HEK293 (cell line): ENCODE results near the gene ELOVL6.

ENCODE experiments used
- CTCF ChIA-PET: fragments of 350-600 bp; formaldehyde crosslinking; extraction: SDS; loops from one replicate; lab custom pipeline; 2021; ENCODE audit warnings: antibody characterized with exemption; lab: Yijun Ruan, JAX
- POLR2A ChIA-PET: fragments of 300-600 bp; formaldehyde crosslinking; extraction: SDS; loops from one replicate; lab custom pipeline; 2020; ENCODE audit warnings: antibody characterized with exemption, inconsistent platforms; lab: Yijun Ruan, JAX
- H3K27ac ChIP-seq: fragments of 200-500 bp; sonication (Bioruptor generic); 2 replicates; pipeline ENCODE4 v1.5.1; 2014; ENCODE audit warnings: low read depth, low read length, control low read depth, inconsistent platforms; ENCODE audit errors: extremely low read depth
- H3K36me3 ChIP-seq, 2 experiments: fragments of 200-500 bp in 1 of 2; sonication (Bioruptor generic) in 1 of 2; 1 replicate in 1 of 2; 2 replicates in 1 of 2; pipeline ENCODE4 v1.5.1; 2014 to 2017; ENCODE audit warnings: inconsistent platforms in 2 of 2, low read length in 2 of 2; ENCODE audit not compliant: control insufficient read depth in 2 of 2, insufficient read depth in 1 of 2
- H3K4me1 ChIP-seq: fragments of 200-500 bp; sonication (Bioruptor generic); 2 replicates; pipeline ENCODE4 v1.5.1; 2014; ENCODE audit warnings: mild to moderate bottlenecking, low read length, inconsistent platforms; ENCODE audit not compliant: control insufficient read depth, insufficient read depth
- H3K4me3 ChIP-seq: 2 replicates; pipeline ENCODE4 v1.5.1; 2011; ENCODE audit warnings: low read depth, mild to moderate bottlenecking, control low read depth, low read length, moderate library complexity
- H3K9me3 ChIP-seq: fragments of 200-500 bp; sonication (Bioruptor generic); 2 replicates; pipeline ENCODE4 v1.5.1; 2014; ENCODE audit warnings: low read depth, low read length, inconsistent platforms; ENCODE audit not compliant: control insufficient read depth, insufficient read depth
- GLI2 ChIP-seq: fragments of 450-650 bp; formaldehyde crosslinking; IDR thresholded peaks from 2 replicates; pipeline ENCODE4; 2017; ENCODE audit warnings: missing biosample characterization, missing genetic modification characterization, low read depth, borderline replicate concordance
- TCF7L2 ChIP-seq: IDR thresholded peaks from 2 replicates; pipeline ENCODE4 v1.6.1; 2011; ENCODE audit warnings: low read depth, mild to moderate bottlenecking, inconsistent platforms, low read length, moderate library complexity, borderline replicate concordance
- ZBTB17 ChIP-seq: fragments of 450-650 bp; formaldehyde crosslinking; IDR thresholded peaks from 2 replicates; pipeline ENCODE4 v1.5.1; 2016; ENCODE audit warnings: missing biosample characterization, missing genetic modification characterization
- ZBTB20 ChIP-seq: fragments of 450-650 bp; formaldehyde crosslinking; IDR thresholded peaks from 2 replicates; pipeline ENCODE4 v1.5.1; 2016; ENCODE audit warnings: missing biosample characterization, missing genetic modification characterization
- ZEB2 ChIP-seq: fragments of 450-650 bp; formaldehyde crosslinking; IDR thresholded peaks from 2 replicates; pipeline ENCODE4 v1.5.1; 2016; ENCODE audit warnings: missing biosample characterization, missing genetic modification characterization
- ZNF426 ChIP-seq: fragments of 450-650 bp; formaldehyde crosslinking; IDR thresholded peaks from 2 replicates; pipeline ENCODE4 v1.5.1; 2017; ENCODE audit warnings: missing biosample characterization, missing genetic modification characterization, mild to moderate bottlenecking, inconsistent platforms, moderate library complexity
- ZNF555 ChIP-seq: fragments of 450-650 bp; formaldehyde crosslinking; conservative IDR thresholded peaks from 2 replicates; pipeline ENCODE4 v1.5.1; 2017; ENCODE audit warnings: missing biosample characterization, mild to moderate bottlenecking, missing genetic modification characterization, inconsistent platforms
- ZNF585B ChIP-seq: fragments of 450-650 bp; formaldehyde crosslinking; IDR thresholded peaks from 2 replicates; pipeline ENCODE4 v1.5.1; 2016; ENCODE audit warnings: missing biosample characterization, missing genetic modification characterization
- ZNF629 ChIP-seq: fragments of 450-650 bp; formaldehyde crosslinking; IDR thresholded peaks from 2 replicates; pipeline ENCODE4 v1.5.1; 2017; ENCODE audit warnings: missing biosample characterization, missing genetic modification characterization
- TF ChIP-seq, protein P1 (sequence below): fragments of 450-650 bp; formaldehyde crosslinking; IDR thresholded peaks from 2 replicates; pipeline ENCODE4 v1.5.1; 2016; ENCODE audit warnings: missing biosample characterization, missing genetic modification characterization
- TF ChIP-seq, protein P2 (sequence below): fragments of 450-650 bp; formaldehyde crosslinking; optimal IDR thresholded peaks from 2 replicates; pipeline ENCODE3; 2016; ENCODE audit warnings: missing biosample characterization, mild to moderate bottlenecking, missing genetic modification characterization
- TF ChIP-seq, protein P3 (sequence below): fragments of 450-650 bp; formaldehyde crosslinking; IDR thresholded peaks from 2 replicates; pipeline ENCODE4 v1.5.1; 2016; ENCODE audit warnings: missing biosample characterization, missing genetic modification characterization
- TF ChIP-seq, protein P4 (sequence below): fragments of 450-650 bp; formaldehyde crosslinking; IDR thresholded peaks from 2 replicates; pipeline ENCODE4 v1.5.1; 2016; ENCODE audit warnings: missing biosample characterization, missing genetic modification characterization
- TF ChIP-seq, protein P5 (sequence below): fragments of 450-650 bp; formaldehyde crosslinking; IDR thresholded peaks from 2 replicates; pipeline ENCODE4 v1.5.1; 2016; ENCODE audit warnings: missing biosample characterization, missing genetic modification characterization, borderline replicate concordance

ELOVL6 gene

DNA sequence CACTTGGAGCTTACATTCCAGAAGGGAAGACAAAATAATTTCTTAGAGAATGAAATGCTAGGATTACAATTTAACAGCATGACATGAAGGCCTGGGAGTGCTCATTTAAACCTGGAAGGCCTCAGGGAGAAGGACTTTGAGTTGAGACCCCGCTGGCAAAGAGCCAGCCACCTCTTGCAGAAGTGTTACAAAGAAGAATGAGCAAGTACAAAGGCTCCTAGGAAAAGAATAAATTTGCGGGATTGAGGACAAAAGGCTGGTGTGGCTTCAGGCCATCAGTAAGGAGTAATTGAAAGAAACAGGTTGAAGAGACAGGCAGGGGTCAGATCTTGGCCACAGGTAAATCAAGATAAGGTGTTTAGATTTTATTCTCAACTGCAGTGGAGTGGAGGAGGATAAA, 3.1 kb upstream of the ELOVL6 start:
- TF ChIP-seq ZNF629 = no peak
- TF ChIP-seq, all 188 proteins: peak for 0
- H3K27ac ChIP-seq = no peak overlapping the region
- no peaks in the 10 kb centered on the region for H3K4me1 ChIP-seq
- ChIA-PET POLR2A (no interaction called here), CTCF (no interaction called here)
- H3K36me3 ChIP-seq = no peaks in the 10 kb centered on the region
- no peak overlapping the region for H3K4me3 ChIP-seq
- H3K9me3 ChIP-seq = no peaks in the 10 kb centered on the region

DNA sequence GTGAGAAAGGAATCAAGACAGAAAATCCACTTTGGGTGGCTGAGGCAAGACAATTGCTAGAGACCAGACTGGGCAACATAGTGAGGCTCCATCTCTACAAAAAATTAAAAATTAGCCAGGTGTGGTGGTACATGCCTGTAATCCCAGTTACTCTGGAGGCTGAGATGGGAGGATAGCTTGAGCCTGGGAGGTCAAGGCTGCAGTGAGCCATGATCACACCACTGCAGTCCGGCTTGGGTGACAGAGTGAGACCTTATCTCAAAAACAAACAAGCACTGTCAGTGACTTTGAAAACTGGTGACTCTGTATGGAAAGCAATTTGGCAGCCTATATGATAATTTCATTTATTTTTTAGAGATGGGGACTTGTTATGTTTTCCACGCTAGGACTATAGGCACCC, 2.3 kb upstream of the ELOVL6 start:
- Histone ChIP-seq H3K36me3 (no peaks in the 10 kb centered on the region), H3K4me3 (no peak overlapping the region), H3K27ac (no peak overlapping the region), H3K9me3 (no peaks in the 10 kb centered on the region), H3K4me1 (no peaks in the 10 kb centered on the region)
- POLR2A ChIA-PET = no interaction called here
- no peak for TF ChIP-seq ZNF426 (tag by site-specific recombination)
- TF ChIP-seq, protein P1, sequence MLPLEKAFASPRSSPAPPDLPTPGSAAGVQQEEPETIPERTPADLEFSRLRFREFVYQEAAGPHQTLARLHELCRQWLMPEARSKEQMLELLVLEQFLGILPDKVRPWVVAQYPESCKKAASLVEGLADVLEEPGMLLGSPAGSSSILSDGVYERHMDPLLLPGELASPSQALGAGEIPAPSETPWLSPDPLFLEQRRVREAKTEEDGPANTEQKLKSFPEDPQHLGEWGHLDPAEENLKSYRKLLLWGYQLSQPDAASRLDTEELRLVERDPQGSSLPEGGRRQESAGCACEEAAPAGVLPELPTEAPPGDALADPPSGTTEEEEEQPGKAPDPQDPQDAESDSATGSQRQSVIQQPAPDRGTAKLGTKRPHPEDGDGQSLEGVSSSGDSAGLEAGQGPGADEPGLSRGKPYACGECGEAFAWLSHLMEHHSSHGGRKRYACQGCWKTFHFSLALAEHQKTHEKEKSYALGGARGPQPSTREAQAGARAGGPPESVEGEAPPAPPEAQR (tag by site-specific recombination) = no peak
- TF ChIP-seq, protein P2, sequence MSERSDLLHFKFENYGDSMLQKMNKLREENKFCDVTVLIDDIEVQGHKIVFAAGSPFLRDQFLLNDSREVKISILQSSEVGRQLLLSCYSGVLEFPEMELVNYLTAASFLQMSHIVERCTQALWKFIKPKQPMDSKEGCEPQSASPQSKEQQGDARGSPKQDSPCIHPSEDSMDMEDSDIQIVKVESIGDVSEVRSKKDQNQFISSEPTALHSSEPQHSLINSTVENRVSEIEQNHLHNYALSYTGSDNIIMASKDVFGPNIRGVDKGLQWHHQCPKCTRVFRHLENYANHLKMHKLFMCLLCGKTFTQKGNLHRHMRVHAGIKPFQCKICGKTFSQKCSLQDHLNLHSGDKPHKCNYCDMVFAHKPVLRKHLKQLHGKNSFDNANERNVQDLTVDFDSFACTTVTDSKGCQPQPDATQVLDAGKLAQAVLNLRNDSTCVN (tag by site-specific recombination) = no peak
- CTCF ChIA-PET = interaction anchor here (0.6 kb wide), 1 partner anchor 199 kb away, joined by 3 read pairs; no protein-coding TSS in a partner anchor

DNA sequence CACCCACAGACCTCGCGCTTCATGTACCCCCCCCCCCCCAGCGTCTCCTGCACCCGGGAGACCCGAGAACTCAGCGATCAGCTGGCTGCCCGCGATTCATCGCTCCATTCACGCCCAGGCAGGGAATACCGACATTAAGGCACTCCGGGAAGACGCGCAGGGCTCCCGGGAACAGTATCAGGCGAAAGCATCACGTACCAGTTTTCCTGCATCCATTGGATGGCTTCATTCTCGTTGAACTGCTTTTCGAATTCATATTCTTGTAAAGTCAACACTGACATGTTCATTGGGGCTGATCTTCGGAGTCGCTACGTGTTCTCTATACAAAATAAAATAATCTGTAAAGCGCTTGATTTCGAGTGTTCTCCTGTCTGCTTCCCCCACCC, 373 bp downstream of the ELOVL6 start:
- ChIA-PET CTCF (interaction anchor here (0.6 to 1.2 kb wide), 2 partner anchors 151 to 313 kb away, joined by 3 to 7 read pairs; no protein-coding TSS in a partner anchor), POLR2A (interaction anchor here (0.6 to 0.7 kb wide), 3 partner anchors 113 to 214 kb away, joined by 3 to 5 read pairs (median 5); no protein-coding TSS in a partner anchor)
- H3K27ac ChIP-seq = peak overlapping the region; percentile 84
- no peaks in the 10 kb centered on the region for H3K4me1 ChIP-seq
- TF ChIP-seq TCF7L2 = no peak
- TF ChIP-seq, protein P3, sequence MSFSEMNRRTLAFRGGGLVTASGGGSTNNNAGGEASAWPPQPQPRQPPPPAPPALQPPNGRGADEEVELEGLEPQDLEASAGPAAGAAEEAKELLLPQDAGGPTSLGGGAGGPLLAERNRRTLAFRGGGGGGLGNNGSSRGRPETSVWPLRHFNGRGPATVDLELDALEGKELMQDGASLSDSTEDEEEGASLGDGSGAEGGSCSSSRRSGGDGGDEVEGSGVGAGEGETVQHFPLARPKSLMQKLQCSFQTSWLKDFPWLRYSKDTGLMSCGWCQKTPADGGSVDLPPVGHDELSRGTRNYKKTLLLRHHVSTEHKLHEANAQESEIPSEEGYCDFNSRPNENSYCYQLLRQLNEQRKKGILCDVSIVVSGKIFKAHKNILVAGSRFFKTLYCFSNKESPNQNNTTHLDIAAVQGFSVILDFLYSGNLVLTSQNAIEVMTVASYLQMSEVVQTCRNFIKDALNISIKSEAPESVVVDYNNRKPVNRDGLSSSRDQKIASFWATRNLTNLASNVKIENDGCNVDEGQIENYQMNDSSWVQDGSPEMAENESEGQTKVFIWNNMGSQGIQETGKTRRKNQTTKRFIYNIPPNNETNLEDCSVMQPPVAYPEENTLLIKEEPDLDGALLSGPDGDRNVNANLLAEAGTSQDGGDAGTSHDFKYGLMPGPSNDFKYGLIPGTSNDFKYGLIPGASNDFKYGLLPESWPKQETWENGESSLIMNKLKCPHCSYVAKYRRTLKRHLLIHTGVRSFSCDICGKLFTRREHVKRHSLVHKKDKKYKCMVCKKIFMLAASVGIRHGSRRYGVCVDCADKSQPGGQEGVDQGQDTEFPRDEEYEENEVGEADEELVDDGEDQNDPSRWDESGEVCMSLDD (tag by site-specific recombination) = no peak
- no peak for TF ChIP-seq ZEB2 (tag by site-specific recombination)
- TF ChIP-seq GLI2 (tag by site-specific recombination) = no peak
- peak; percentile 57; the same call in 1 of the 2 replicates for TF ChIP-seq ZBTB20 (tag by site-specific recombination)
- TF ChIP-seq, protein P4, sequence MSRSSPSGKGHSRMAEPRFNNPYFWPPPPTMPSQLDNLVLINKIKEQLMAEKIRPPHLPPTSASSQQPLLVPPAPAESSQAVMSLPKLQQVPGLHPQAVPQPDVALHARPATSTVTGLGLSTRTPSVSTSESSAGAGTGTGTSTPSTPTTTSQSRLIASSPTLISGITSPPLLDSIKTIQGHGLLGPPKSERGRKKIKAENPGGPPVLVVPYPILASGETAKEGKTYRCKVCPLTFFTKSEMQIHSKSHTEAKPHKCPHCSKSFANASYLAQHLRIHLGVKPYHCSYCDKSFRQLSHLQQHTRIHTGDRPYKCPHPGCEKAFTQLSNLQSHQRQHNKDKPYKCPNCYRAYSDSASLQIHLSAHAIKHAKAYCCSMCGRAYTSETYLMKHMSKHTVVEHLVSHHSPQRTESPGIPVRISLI = no peak
- peak; percentile 83; the same call in 1 of the 2 replicates for TF ChIP-seq ZBTB17
- TF ChIP-seq, protein P5, sequence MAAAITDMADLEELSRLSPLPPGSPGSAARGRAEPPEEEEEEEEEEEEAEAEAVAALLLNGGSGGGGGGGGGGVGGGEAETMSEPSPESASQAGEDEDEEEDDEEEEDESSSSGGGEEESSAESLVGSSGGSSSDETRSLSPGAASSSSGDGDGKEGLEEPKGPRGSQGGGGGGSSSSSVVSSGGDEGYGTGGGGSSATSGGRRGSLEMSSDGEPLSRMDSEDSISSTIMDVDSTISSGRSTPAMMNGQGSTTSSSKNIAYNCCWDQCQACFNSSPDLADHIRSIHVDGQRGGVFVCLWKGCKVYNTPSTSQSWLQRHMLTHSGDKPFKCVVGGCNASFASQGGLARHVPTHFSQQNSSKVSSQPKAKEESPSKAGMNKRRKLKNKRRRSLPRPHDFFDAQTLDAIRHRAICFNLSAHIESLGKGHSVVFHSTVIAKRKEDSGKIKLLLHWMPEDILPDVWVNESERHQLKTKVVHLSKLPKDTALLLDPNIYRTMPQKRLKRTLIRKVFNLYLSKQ (tag by site-specific recombination) = no peak
- no peak for TF ChIP-seq ZNF585B (tag by site-specific recombination)
- TF ChIP-seq ZNF555 (tag by site-specific recombination) = no peak
- TF ChIP-seq, all 188 proteins: peak for 2
- Histone ChIP-seq H3K36me3 (peaks cover 0 to under 1% of the 10 kb centered on the region in 2 experiments; a peak in 1 of 3 replicates), H3K4me3 (peak overlapping the region; percentile 69), H3K9me3 (no peaks in the 10 kb centered on the region)
